H1 (cell line): ENCODE measurements around the gene RGCC.

ENCODE experiments used
- CTCF ChIP-seq, 3 experiments: IDR thresholded peaks; 1 replicate in 2 of 3; 2 replicates in 1 of 3; pipeline versions ENCODE4 v1.5.1 to v1.6.1; 2011; ENCODE audit warnings: low read length in 3 of 3, mild to moderate bottlenecking in 3 of 3, inconsistent platforms in 2 of 3, low read depth in 1 of 3, moderate library complexity in 1 of 3; ENCODE audit not compliant: insufficient read depth in 1 of 3; ENCODE audit errors: control extremely low read depth in 1 of 3
- HDAC6 ChIP-seq: IDR thresholded peaks from one replicate; pipeline ENCODE4 v1.7.1; 2012; ENCODE audit warnings: low read depth, mild to moderate bottlenecking, inconsistent platforms, low read length, moderate library complexity
- POLR2A ChIP-seq, 2 experiments: IDR thresholded peaks; 1 replicate in 1 of 2; 2 replicates in 1 of 2; pipeline ENCODE4 v1.6.1; 2011; ENCODE audit warnings: low read depth in 2 of 2, low read length in 2 of 2, mild to moderate bottlenecking in 2 of 2; ENCODE audit errors: control extremely low read depth in 1 of 2

- no peak for TF ChIP-seq CTCF (IDR thresholded peaks at IDR 0.05; ENCODE audit: control extremely low read depth in 1 of 3, insufficient read depth in 1 of 3, low read depth in 1 of 3, low read length in 3 of 3)
- TF ChIP-seq POLR2A (IDR thresholded peaks at IDR 0.05; ENCODE audit: control extremely low read depth in 1 of 2, low read depth in 2 of 2, low read length in 2 of 2) = no peak
- no peak for TF ChIP-seq HDAC6
Observed at GRCh38 chr13:41411060-41411459, 46.3 kb upstream of the RGCC start.
